Loucy (cell line): ENCODE data around the gene TMEM107.

ENCODE experiments used
- H2AFZ ChIP-seq: fragments of 200-600 bp; sonication (generic); 2 replicates; pipeline ENCODE4 v1.6.0; 2016; ENCODE audit warnings: antibody characterized with exemption, mild to moderate bottlenecking, low read length, moderate library complexity
- H3F3A ChIP-seq: fragments of 200-600 bp; 2 replicates; pipeline ENCODE4 v1.6.0; 2016; ENCODE audit warnings: antibody characterized with exemption, low read depth, mild to moderate bottlenecking
- H3K27me3 ChIP-seq: fragments of 200-600 bp; sonication (generic); 2 replicates; pipeline ENCODE4 v1.6.1; 2014; ENCODE audit warnings: low read length, mild to moderate bottlenecking; ENCODE audit not compliant: insufficient read depth, poor library complexity, severe bottlenecking
- H3K36me3 ChIP-seq: fragments of 200-600 bp; sonication (generic); 2 replicates; pipeline ENCODE4 v1.6.1; 2016; ENCODE audit warnings: low read length; ENCODE audit not compliant: insufficient read depth
- H3K4me1 ChIP-seq: fragments of 200-600 bp; sonication (generic); 2 replicates; pipeline ENCODE4 v1.5.1; 2014; ENCODE audit warnings: low read length, mild to moderate bottlenecking; ENCODE audit not compliant: insufficient read depth, poor library complexity, severe bottlenecking
- H3K4me2 ChIP-seq: fragments of 200-600 bp; sonication (generic); 2 replicates; pipeline ENCODE4 v1.6.0; 2014; ENCODE audit warnings: antibody characterized with exemption, low read length, low read depth, mild to moderate bottlenecking; ENCODE audit not compliant: poor library complexity, severe bottlenecking
- H3K4me3 ChIP-seq: fragments of 200-600 bp; sonication (generic); 2 replicates; pipeline ENCODE4 v1.5.1; 2014; ENCODE audit warnings: low read length, mild to moderate bottlenecking, mixed read lengths; ENCODE audit not compliant: poor library complexity, severe bottlenecking
- H3K79me2 ChIP-seq: fragments of 200-600 bp; sonication (generic); 2 replicates; pipeline ENCODE4 v1.6.1; 2014; ENCODE audit warnings: low read length; ENCODE audit not compliant: insufficient read depth
- H3K9ac ChIP-seq: fragments of 200-600 bp; sonication (generic); 2 replicates; pipeline ENCODE4 v1.6.0; 2014; ENCODE audit warnings: mild to moderate bottlenecking, low read depth, low read length, moderate library complexity; ENCODE audit not compliant: poor library complexity, severe bottlenecking
- H3K9me2 ChIP-seq: fragments of 200-600 bp; sonication (generic); replicated peaks from 2 replicates; pipeline ENCODE4 v1.6.1; 2016; ENCODE audit warnings: low read depth, low read length, mixed read lengths
- H3K9me3 ChIP-seq: fragments of 200-600 bp; sonication (generic); 2 replicates; pipeline ENCODE4 v1.6.1; 2014; ENCODE audit warnings: mild to moderate bottlenecking, antibody characterized with exemption, low read length, low read depth; ENCODE audit not compliant: insufficient read depth
- H4K20me1 ChIP-seq: fragments of 200-600 bp; sonication (generic); 2 replicates; pipeline ENCODE4 v1.6.0; 2014; ENCODE audit warnings: antibody characterized with exemption, low read length, mild to moderate bottlenecking; ENCODE audit not compliant: insufficient read depth, poor library complexity, severe bottlenecking
- EZH2phosphoT487 ChIP-seq: fragments of 200-600 bp; IDR thresholded peaks from 2 replicates; pipeline ENCODE4 v1.6.1; 2018; ENCODE audit warnings: antibody characterized with exemption, mild to moderate bottlenecking, moderate library complexity, borderline replicate concordance
- TF ChIP-seq, protein P1 (sequence below): fragments of 200-600 bp; sonication (generic); conservative IDR thresholded peaks from 2 replicates; pipeline ENCODE4 v1.5.1; 2014; ENCODE audit warnings: mild to moderate bottlenecking, antibody characterized with exemption, low read length

Gene TMEM107

DNA sequence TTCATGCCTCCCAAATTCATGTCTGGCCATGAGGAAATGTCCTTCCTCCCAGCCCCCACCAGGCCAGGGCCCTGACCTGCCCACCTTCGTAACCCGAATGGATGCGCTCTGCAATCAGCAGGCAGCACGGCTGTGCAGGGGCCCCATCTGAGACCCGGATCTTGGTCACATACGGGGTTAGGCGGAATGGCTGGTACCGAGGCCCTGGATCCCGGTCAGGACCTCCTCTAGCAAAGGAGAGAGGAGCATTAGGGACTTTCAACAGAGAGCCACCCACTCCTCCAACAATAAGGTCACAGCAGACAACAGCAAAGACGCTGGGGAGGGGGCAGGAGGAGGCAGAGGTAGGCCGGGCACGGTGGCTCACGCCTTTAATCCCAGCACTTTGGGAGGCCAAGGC lies 27.6 kb downstream of the TMEM107 start:
- H3K27me3 ChIP-seq, result no peaks in the 10 kb centered on the region
- no peaks in the 10 kb centered on the region for H3K9me3 ChIP-seq
- H3K4me1 ChIP-seq, result peaks cover 22% of the 10 kb centered on the region
- H3F3A ChIP-seq, result no peaks in the 10 kb centered on the region
- no peak overlapping the region for H3K4me3 ChIP-seq
- TF ChIP-seq EZH2phosphoT487, result no peak
- TF ChIP-seq, protein P1, sequence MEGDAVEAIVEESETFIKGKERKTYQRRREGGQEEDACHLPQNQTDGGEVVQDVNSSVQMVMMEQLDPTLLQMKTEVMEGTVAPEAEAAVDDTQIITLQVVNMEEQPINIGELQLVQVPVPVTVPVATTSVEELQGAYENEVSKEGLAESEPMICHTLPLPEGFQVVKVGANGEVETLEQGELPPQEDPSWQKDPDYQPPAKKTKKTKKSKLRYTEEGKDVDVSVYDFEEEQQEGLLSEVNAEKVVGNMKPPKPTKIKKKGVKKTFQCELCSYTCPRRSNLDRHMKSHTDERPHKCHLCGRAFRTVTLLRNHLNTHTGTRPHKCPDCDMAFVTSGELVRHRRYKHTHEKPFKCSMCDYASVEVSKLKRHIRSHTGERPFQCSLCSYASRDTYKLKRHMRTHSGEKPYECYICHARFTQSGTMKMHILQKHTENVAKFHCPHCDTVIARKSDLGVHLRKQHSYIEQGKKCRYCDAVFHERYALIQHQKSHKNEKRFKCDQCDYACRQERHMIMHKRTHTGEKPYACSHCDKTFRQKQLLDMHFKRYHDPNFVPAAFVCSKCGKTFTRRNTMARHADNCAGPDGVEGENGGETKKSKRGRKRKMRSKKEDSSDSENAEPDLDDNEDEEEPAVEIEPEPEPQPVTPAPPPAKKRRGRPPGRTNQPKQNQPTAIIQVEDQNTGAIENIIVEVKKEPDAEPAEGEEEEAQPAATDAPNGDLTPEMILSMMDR, result no peak
- H2AFZ ChIP-seq, result no peak overlapping the region
- H3K79me2 ChIP-seq, result peaks cover 11% of the 10 kb centered on the region; the same call in 1 of the 2 replicates
- H3K36me3 ChIP-seq, result peaks cover 26% of the 10 kb centered on the region; the same call in 1 of the 2 replicates
- no peaks in the 10 kb centered on the region for H3K9me2 ChIP-seq
- H3K9ac ChIP-seq, result no peak overlapping the region
- H4K20me1 ChIP-seq, result peaks cover 15% of the 10 kb centered on the region
- no peak overlapping the region for H3K4me2 ChIP-seq

DNA sequence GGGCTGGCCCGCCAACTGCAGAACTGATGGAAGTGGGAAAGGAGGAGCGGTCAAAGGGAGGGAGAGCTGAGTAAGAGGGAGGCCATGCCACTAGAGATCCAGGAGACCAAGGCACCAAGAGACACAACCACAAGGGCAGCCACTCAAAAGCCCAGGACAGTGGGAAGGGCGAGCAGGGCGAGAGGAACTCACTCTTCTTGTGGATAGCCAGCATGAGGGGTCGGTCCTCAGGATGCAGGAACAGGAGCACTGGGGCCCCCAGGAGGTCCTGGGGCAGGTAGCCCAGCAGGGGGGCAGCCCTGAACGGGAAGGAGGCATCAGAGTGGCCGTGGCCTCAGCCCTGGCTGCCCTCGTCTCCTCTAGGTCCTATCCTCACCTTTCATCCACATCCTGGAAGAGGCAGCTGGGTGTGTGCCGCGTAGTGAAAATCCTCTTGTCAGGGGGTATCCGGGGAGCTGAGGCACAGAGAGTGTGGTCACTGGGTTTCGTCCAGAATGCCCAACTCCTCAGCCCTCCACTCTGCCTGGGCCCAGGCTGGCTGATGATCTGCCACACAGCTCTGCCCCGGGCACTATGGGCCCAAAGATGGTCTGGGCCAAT lies 28.3 kb downstream of the TMEM107 start:
- Histone ChIP-seq H3K27me3 (no peaks in the 10 kb centered on the region), H3K4me2 (no peak overlapping the region), H3K9ac (no peak overlapping the region), H3K9me2 (no peaks in the 10 kb centered on the region), H3K79me2 (peaks cover 11% of the 10 kb centered on the region; the same call in 1 of the 2 replicates), H3K9me3 (no peaks in the 10 kb centered on the region), H3F3A (no peaks in the 10 kb centered on the region), H3K4me1 (peaks cover 22% of the 10 kb centered on the region), H3K36me3 (peaks cover 26% of the 10 kb centered on the region; the same call in 1 of the 2 replicates), H2AFZ (no peak overlapping the region), H3K4me3 (no peak overlapping the region), H4K20me1 (peaks cover 15% of the 10 kb centered on the region)
- no peak for TF ChIP-seq EZH2phosphoT487
- TF ChIP-seq, protein P1, result no peak

- H3K4me1 ChIP-seq, result peaks cover 16% of the 10 kb centered on the region
- H3K9me2 ChIP-seq, result no peaks in the 10 kb centered on the region
- H3K27me3 ChIP-seq, result no peaks in the 10 kb centered on the region
- H3K4me2 ChIP-seq, result no peak overlapping the region
- no peak overlapping the region for H3K9ac ChIP-seq
- no peaks in the 10 kb centered on the region for H3F3A ChIP-seq
- no peaks in the 10 kb centered on the region for H3K9me3 ChIP-seq
- H3K4me3 ChIP-seq, result no peak overlapping the region
- peaks cover 11% of the 10 kb centered on the region; the same call in 1 of the 2 replicates for H3K79me2 ChIP-seq
- no peak overlapping the region for H2AFZ ChIP-seq
- peaks cover 32% of the 10 kb centered on the region; the same call in 1 of the 2 replicates for H3K36me3 ChIP-seq
- peaks cover 15% of the 10 kb centered on the region for H4K20me1 ChIP-seq
- TF ChIP-seq, protein P1, result no peak
- no peak for TF ChIP-seq EZH2phosphoT487
Observed at GRCh38 chr17:8147141-8147804, 28.9 kb downstream of the TMEM107 start.
